DOHH2 (cell line): ENCODE results near the gene HOXD9.

Source experiments
- CTCF ChIP-seq: fragments of 200-600 bp; sonication (generic); IDR thresholded peaks from one replicate; pipeline ENCODE4 v1.5.1; 2014; ENCODE audit warnings: antibody characterized with exemption, mild to moderate bottlenecking, low read depth, low read length; ENCODE audit not compliant: poor library complexity, severe bottlenecking
- EZH2phosphoT487 ChIP-seq: fragments of 200-600 bp; sonication (generic); IDR thresholded peaks from 2 replicates; pipeline ENCODE4 v1.6.1; 2017; ENCODE audit warnings: borderline replicate concordance, mild to moderate bottlenecking, antibody characterized with exemption, low read length, moderate library complexity, mixed read lengths

GRCh38 chr2:176128172-176128981 lies 5.9 kb downstream of the HOXD9 start:
- TF ChIP-seq CTCF, result no peak
- no peak for TF ChIP-seq EZH2phosphoT487
